H1 (cell line): Measurements from ENCODE around the gene ARHGAP28. TPM values are rescaled to one million over a fixed set of nuclear protein-coding genes. Genes with fewer than 3 reads are reported as not detected.

Source experiments
- BCL11A ChIP-seq, 2 experiments: IDR thresholded peaks; one replicate each; pipeline ENCODE4 v1.6.1; 2011; ENCODE audit warnings: low read depth in 2 of 2, low read length in 2 of 2, mild to moderate bottlenecking in 2 of 2
- CEBPB ChIP-seq: IDR thresholded peaks from 2 replicates; pipeline ENCODE4 v1.6.1; 2012; ENCODE audit warnings: low read depth, low read length
- EGR1 ChIP-seq: IDR thresholded peaks from 2 replicates; pipeline ENCODE4 v1.6.1; 2011; ENCODE audit warnings: low read depth, low read length, borderline replicate concordance
- GTF2F1 ChIP-seq: IDR thresholded peaks from 2 replicates; pipeline ENCODE4 v1.6.1; 2012; ENCODE audit warnings: low read depth, low read length, improper control_type of control experiment, borderline replicate concordance
- HDAC2 ChIP-seq, 2 experiments: fragments of 300-600 bp in 1 of 2; sonication (generic) in 1 of 2; IDR thresholded peaks; 2 replicates each; pipeline ENCODE4 v1.6.1; 2011 to 2012; ENCODE audit warnings: low read depth in 2 of 2, low read length in 2 of 2, mild to moderate bottlenecking in 2 of 2, moderate library complexity in 2 of 2, borderline replicate concordance in 1 of 2, inconsistent platforms in 1 of 2
- HDAC6 ChIP-seq: IDR thresholded peaks from one replicate; pipeline ENCODE4 v1.7.1; 2012; ENCODE audit warnings: low read depth, mild to moderate bottlenecking, inconsistent platforms, low read length, moderate library complexity
- POLR2A ChIP-seq, 2 experiments: IDR thresholded peaks; 1 replicate in 1 of 2; 2 replicates in 1 of 2; pipeline ENCODE4 v1.6.1; 2011; ENCODE audit warnings: low read depth in 2 of 2, low read length in 2 of 2, mild to moderate bottlenecking in 2 of 2; ENCODE audit errors: control extremely low read depth in 1 of 2
- SP2 ChIP-seq: IDR thresholded peaks from 2 replicates; pipeline ENCODE4 v1.6.1; 2012; ENCODE audit warnings: mild to moderate bottlenecking, low read length, inconsistent platforms
- SRF ChIP-seq: IDR thresholded peaks from 2 replicates; pipeline ENCODE4 v1.6.1; 2011; ENCODE audit warnings: mild to moderate bottlenecking, low read depth, low read length, moderate library complexity
- TEAD4 ChIP-seq: IDR thresholded peaks from 2 replicates; pipeline ENCODE4 v1.6.1; 2012; ENCODE audit warnings: low read depth, low read length, inconsistent platforms, mixed read lengths
- polyA plus RNA-seq, 7 experiments: library from polyadenylated mRNA; depleted of rRNA in 3 of 7; stranded (reverse) in 5 of 7; unstranded in 2 of 7; fragments of >200 nt in 5 of 7; fragments of 200-250 nt in 2 of 7; gene quantifications; 1 replicate in 5 of 7; 2 replicates in 1 of 7; 4 replicates in 1 of 7; pipeline versions ENCODE4 v1.2.1 to v1.2.3, GENCODE V29; 2011 to 2013; ENCODE audit warnings: missing spikeins in 2 of 7, mixed read lengths in 2 of 7
- total RNA-seq: library from RNA; stranded (reverse); fragmentation: NEBNext Ultra II Directional; extraction: Animal tissue kit (Norgen Biotek cat#: 25700); gene quantifications from 2 replicates; pipeline ENCODE4 v1.2.1, GENCODE V29; 2021
- TF ChIP-seq, protein P1 (sequence below), 3 experiments: IDR thresholded peaks; 1 replicate in 2 of 3; 2 replicates in 1 of 3; pipeline versions ENCODE4 v1.5.1 to v1.6.1; 2011; ENCODE audit warnings: low read length in 3 of 3, mild to moderate bottlenecking in 3 of 3, inconsistent platforms in 2 of 3, low read depth in 1 of 3, moderate library complexity in 1 of 3; ENCODE audit not compliant: insufficient read depth in 1 of 3; ENCODE audit errors: control extremely low read depth in 1 of 3

ARHGAP28 gene
- total and polyA plus RNA-seq, 2 of the 8 experiments (the other 6 are each of a cell fraction or from before 2014, with no cell fraction given) = 2.9 to 14.4 TPM

DNA sequence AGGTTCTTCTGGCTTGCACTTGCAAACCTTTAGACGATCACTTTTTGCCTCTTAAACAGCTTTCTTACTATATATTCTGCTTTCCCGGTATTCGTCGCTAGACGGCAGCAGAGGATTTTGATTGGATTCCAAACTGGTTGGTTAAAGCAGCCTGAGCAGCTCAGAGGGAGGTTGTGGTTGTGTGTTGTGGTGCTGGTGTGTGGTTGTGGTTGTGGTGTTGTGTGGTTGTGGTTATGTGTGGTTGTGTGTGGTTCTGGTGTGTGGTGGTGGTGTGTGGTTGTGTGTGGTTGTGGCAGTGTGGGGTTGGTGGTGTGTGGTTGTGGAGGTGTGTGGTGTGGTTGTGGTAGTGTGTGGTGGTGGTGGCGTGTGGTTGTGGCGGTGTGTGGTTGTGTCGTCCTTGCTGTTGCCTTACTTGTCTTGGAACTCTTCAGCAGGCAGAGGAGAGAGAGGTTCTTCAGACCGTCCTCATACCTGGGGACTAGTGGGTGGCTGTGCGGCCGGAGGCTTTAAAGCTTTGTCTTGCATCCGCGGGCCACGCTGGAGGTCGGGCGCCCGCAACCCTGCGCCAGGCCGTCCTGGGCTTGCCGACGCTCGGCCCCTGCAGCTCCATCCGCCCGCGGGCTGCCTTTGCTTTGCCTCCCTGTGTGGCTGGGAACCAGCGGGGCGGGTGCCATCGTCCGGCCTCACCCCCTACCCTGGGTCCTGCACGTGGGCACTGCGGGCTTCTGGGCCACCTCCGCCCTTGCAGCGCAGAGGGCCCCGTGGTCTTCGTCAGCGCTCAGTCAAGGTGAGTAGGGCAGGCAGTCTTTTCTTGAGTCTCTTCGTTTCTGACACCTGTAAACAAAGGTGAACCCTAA lies 190.8 kb downstream of the ARHGAP28 start (continued):
- no peak for TF ChIP-seq HDAC2 (IDR thresholded peaks at IDR 0.05; ENCODE audit: borderline replicate concordance in 1 of 2, low read depth in 2 of 2, low read length in 2 of 2)
- TF ChIP-seq POLR2A (IDR thresholded peaks at IDR 0.05; ENCODE audit: control extremely low read depth in 1 of 2, low read depth in 2 of 2, low read length in 2 of 2) = no peak
- TF ChIP-seq TEAD4 = 0 out of 2 replicates have a peak, but pooled peaks have one; percentile 39
- no peak for TF ChIP-seq EGR1
- TF ChIP-seq SRF = no peak
- TF ChIP-seq, protein P1, sequence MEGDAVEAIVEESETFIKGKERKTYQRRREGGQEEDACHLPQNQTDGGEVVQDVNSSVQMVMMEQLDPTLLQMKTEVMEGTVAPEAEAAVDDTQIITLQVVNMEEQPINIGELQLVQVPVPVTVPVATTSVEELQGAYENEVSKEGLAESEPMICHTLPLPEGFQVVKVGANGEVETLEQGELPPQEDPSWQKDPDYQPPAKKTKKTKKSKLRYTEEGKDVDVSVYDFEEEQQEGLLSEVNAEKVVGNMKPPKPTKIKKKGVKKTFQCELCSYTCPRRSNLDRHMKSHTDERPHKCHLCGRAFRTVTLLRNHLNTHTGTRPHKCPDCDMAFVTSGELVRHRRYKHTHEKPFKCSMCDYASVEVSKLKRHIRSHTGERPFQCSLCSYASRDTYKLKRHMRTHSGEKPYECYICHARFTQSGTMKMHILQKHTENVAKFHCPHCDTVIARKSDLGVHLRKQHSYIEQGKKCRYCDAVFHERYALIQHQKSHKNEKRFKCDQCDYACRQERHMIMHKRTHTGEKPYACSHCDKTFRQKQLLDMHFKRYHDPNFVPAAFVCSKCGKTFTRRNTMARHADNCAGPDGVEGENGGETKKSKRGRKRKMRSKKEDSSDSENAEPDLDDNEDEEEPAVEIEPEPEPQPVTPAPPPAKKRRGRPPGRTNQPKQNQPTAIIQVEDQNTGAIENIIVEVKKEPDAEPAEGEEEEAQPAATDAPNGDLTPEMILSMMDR (IDR thresholded peaks at IDR 0.05; ENCODE audit: control extremely low read depth in 1 of 3, insufficient read depth in 1 of 3, low read depth in 1 of 3, low read length in 3 of 3) = peak; percentile 11 to 87 (median 84)
- TF ChIP-seq SP2 = no peak
- TF ChIP-seq BCL11A (IDR thresholded peaks at IDR 0.05; ENCODE audit: low read depth in 2 of 2, low read length in 2 of 2) = no peak
- no peak for TF ChIP-seq CEBPB
- TF ChIP-seq GTF2F1 = no peak
- peak; percentile 79 for TF ChIP-seq HDAC6
